HG02938 (cell line): ENCODE results near the gene DGKB.

Experiments used
- ATAC-seq: cut with Tn5 transposase; IDR thresholded peaks from one replicate; pipeline ENCODE4 v1.9.1; 2021; ENCODE audit warnings: mild to moderate bottlenecking, moderate library complexity; ENCODE audit not compliant: unreplicated experiment

DGKB gene

DNA sequence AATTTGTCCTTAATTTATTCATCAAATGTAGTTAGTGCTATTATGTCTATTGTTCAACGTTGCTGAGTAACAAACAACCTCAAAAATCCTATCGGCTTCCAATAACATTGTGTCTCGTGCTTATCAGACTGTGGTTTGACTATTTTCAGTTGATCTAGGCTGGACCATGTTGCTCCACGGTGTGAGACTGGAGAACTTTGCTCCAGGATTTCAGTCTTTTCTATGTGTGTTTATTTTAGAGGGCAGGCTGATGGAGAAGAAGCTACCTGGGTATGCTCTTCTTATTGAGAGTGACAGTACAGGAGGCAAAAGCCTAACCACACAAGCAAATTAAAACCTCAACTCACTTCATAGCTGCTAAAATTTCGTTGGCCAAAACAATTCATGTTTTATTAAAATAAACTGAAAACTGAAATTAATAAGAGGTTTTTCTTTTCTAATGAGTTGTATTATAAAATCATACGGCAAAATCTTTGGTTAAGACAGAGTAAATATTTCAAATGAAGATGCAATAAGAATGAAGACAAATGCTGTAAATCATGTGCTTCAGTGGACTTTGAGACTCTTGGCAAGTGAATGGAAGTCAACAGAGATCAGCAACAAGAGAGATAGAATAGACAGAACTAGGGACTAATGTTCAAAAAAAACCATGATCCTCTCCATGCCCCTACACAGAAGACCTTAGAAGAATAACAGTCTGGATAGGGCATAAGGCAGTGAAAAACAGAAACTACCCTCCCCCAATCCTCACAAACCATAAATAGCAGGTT, 495.1 kb downstream of the DGKB start:
- no peak for ATAC-seq

DNA sequence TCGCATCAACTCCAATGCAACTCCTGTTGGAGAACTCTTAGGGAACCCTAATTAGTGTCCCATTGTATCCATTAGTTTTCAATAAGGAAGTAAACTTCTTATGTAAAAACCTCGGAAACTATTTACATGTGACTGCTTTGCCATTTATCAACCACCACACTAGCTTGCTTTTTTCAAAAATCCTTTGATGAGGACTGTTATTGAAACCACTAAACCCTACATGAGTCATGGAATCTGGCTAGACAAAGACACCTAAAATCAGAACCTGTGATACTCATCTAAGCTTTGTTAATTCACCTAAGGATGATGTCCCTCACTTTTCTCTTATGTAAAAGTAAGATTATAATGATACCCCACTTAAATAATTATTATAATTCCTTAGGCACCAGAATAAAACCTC, 499.0 kb downstream of the DGKB start:
- no peak for ATAC-seq

DNA sequence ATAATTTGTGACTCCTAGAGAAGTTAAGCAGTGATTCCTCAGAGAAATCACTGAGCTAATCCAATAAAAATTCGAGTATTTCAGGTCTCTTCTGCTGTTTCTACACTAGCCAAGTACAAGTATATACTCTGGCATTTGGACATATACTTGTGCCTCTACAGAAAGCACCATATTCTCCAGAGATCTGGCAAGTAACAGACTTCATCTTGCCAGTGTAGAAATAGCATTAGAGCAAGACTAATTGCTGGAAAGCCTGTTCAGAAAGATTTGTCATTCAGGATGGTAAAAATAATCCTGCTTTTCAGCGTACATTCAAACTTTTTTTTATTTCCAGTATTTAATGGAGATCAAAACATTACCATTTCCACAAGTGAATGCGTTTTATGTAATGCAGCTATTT, 502.3 kb downstream of the DGKB start:
- no peak for ATAC-seq

DNA sequence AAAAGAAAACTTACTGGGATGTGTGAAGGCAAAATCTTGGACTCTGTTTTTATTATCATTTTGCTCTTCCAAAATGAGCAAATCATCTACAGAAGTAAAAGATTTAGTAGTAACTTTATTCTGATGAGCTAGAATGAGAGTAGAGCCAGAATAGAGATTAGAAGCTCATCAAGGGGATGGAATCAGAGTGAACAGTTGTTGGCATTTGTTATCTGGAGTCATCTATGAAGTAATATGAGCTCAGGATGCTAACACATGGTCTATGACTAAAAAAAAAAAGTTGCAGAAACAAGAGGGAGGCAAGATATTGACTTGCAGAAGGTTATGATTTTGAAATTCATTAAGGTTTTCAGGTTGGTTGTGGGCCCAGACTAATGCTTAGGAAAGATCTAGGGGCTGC, 504.0 kb downstream of the DGKB start:
- no peak for ATAC-seq

DNA sequence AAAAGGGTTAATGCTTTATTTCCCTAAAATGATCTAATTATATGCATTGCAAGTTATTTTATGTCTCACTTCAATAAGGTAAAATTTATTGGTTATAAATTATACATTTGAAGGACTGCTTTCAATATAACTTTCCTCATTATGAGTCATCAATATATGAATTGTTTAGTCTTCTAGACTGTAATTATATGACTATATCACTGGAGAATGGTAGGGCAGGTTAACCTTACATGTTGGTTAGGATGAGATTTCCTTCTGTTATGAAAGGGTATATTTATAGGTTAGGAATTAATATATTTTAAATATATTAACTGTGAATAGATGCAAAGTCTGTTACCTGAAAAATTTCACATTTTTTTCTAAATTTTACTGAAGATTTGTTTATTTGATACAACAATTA, 506.7 kb downstream of the DGKB start:
- ATAC-seq, result no peak

DNA sequence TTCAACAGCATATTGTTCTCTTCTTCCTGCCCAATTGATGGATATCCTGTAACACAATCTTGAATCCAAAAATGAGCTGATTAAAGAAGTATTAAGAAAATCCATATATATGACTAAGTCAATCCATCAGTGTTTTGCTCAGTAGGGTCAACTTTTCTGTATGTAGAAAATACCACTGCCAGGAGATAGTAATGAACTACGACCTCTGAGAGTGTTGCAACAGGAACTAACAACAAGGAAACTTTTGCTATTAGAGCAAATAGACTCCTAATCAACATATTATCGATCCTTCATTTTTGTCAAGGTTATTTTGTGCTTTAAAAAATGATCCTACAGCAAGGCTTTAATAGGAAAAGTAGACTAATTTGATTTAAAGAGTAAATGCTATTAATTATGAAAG, 507.8 kb downstream of the DGKB start:
- no peak for ATAC-seq

DNA sequence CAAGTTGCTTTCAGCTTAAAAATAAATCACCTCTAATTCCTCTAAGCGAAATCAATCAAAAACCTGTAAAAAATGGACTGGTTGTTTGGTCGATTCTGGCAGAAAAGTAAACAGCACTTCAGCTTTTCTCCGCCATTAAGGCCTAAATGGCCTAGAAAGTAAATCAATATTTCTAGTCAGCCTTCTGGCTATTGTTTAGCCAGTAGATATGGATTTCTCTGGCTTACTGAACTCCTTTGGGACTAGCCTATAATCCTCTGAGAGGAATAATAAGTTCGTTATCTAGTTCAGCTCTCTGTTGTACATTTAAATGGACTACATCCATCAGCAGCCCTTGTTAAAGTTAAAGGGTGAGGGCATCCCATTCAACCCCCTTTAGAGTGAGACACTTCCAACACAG, 513.0 kb downstream of the DGKB start:
- ATAC-seq, result no peak

DNA sequence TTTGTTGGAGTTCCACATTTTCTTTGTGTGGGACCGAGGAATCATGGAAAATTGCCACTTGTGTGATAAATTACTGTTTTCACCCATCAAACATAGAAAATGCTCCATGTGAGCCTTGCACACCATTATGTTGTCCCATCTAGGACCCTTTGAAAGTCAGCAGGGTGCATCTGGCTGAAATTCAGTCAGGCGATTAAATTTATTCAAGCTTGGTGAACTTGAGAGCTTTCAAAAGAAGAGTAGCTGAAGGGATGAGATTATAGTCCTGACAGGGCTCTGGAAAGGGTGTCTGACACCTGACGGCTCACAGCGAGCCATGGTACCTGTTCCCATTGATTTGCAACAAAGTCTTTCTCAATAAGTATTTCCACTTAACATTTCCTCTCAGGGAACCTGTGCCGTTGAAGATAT, 513.4 kb downstream of the DGKB start:
- no peak for ATAC-seq

DNA sequence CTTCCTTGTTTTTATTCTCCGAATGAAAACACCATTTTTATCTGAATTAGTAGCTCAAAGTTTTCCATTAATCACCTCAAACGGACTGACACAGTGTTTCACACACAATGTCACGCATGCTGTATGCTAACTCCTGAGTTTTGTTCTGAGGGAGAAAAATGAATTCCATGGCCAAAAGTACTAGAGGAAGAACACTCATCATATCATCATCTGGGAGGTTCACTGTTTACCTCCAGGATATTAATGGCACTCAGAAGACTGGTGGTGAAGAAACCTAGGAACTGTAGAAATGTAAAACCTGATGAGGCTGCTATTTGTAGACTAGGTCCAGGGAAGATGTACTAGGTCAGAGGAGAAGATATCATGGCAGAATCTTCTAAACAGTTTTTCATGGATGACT, 517.5 kb downstream of the DGKB start:
- ATAC-seq, result no peak

DNA sequence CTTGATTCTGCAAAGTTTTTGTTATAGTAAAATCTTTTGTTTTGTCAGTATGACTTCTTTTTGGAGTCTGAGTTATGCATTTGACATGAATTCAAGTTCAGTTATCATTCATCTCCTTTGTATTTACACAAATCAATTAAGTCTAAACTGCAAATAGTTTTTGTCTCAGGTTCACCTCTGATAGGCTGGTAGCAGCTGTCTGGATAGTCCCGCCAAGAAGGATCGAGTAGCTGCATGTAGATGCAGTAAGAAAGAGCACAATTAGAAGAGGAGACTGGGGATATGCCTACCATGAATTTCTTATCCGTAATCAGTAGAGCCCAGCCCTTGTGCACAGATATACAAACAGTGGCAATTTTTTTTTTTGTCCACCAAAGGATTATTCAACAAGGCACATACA, 520.6 kb downstream of the DGKB start:
- ATAC-seq, result no peak

DNA sequence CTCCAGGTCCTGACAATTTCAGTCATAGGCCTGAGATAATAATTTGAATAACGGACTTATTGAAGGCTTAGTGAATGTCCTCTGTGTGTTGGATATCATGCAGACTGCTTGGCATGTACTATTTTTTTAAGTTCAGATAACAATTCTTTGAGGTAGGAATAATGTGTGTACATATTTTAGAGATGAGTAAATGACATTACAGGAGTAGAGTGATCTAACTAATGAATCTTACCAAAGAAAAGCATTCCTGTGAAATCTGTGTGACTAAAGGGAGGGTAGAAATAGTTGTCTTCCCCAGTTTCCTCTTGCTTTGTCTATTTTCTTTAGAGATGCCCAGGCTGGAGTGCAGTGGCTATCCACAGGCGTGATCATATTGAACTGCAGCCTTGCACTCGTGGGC, 521.2 kb downstream of the DGKB start:
- ATAC-seq, result no peak

DNA sequence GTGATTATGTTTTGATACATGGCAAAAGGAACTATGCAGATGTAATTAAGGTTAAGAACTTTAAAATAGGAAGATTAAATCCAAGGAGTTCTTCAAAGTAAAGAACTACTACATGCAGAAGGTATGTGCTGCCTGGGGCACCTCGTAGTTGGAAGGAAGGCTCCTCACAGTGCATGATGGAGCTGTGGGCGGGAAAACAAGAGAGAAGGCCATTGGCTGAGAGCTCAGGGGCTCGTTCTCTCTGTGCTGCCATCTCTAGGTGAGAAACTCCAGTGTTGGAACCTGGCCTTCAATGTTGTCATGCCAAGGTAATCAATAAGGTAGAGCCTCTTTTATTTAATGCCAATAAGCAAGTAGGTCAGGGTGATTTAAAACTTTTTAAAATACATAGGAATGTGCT, 521.7 kb downstream of the DGKB start:
- no peak for ATAC-seq

DNA sequence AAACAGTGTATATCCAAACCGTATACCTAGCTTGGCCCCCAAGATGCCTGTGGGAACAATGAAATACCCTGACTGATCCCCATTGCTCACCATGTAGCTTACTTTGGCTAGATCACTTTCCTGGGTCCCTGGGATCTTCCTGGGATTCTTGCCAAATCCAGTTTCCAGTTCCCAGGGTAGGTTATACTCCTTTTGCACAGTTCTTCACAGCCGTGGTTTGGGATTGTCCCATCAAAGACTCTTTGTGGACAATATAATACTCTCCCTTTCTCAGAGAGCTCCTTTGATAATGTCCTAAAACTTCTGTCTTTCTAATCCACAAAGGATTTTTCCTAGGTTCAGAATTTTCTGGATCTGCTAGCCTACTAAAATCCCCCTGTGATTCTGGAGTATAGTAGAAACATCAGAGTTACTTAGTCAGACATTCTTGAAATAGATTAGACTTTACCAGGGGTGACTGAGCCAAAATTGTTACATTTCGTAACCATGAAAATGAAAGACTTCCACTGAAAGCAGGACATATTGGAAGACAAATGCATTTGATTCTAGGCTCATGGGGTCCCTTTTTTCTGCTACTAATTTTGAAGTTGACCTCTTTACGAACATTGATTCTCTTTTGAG, 524.8 kb downstream of the DGKB start:
- no peak for ATAC-seq

DNA sequence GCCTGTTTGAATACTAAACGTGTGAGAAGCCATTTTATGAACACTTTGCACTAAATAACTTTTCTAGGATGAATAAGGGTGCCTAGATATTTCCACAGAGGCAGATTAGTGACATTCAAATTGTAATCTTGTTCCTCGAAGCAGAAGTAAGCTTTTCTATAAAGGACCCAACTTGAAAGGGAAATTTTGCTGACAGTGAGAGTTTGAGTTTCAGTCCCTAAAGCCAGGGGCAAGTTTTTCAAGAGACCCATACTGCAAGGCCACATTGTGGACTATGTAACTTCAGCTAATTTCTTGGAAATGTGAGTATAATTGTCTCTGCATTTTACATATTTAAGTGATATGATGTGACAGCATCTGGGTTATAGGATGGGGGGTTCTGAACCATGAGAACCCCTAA, 525.8 kb downstream of the DGKB start:
- ATAC-seq, result no peak

DNA sequence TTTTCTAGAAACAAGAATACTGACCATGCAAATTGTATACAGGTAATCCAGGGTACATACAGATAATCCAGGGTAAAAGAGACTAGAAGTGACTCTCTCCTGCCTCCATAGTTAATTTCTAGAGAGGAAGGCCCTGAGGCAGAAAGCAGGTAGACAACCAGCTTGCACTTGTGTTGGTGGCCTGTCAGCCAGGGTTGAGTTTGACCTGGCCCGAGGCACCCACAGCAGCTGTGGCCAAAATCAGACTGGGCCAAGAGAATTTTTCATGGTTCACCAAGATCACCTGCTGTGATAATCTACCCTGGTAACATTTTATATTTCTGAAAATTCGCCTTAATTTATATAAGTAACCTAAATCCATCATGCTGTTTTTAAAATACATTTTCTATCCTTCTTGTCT, 526.6 kb downstream of the DGKB start:
- no peak for ATAC-seq

DNA sequence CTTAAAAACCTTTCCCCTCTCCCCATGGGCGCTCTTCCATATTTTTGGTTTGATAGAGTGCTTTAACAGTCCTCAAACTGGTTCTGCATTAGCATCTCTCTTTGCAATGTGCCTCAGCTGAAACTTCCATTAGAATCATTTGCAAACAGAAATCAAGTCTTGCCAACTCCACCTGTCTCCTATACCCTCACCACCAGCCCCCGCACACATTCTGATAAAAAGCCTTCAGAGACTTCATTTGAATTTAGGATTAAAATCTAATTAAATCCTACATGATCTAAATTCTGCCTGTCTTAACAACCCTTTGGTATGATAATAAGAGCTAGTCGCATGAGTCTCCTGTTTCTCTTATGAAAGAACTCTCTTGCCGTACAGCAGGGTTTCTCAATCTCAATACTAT, 528.2 kb downstream of the DGKB start:
- no peak for ATAC-seq

DNA sequence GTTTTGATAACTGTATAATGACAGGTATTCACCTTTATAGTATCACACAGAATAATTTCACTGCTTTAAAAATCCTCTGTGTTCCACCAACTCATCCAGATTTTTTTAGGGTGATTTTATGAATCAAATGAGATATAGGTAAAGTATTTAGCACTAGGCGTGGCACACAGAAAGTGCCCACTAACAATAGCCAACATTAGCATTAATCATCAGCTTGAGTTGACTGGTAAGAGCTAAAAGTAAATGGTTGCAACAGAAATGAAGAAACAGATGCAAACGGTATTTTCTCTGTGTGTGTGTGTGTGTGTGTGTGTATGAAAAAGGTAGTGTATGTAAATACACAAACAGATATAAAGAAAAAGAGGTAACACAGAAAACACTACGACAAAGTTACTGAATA, 534.3 kb downstream of the DGKB start:
- ATAC-seq, result no peak

DNA sequence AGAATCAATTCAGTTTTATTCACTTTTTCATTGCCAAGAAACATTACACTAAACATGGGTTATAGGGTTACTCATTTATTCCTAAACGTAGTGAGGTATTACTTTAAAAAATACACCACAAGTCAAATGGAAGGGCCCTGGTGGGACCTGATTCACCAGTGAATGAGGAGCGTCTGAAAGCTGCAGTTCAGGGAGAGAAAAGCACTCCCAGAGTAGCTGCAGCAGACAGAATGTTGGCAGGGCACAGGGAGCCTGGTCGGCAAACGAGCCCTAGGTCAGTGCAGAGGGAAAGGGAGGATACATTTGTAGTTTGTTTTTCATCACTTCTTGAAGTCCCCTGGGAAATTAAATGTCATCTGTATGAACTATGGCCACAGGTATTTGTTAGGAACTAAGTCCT, 551.4 kb downstream of the DGKB start:
- ATAC-seq, result no peak

DNA sequence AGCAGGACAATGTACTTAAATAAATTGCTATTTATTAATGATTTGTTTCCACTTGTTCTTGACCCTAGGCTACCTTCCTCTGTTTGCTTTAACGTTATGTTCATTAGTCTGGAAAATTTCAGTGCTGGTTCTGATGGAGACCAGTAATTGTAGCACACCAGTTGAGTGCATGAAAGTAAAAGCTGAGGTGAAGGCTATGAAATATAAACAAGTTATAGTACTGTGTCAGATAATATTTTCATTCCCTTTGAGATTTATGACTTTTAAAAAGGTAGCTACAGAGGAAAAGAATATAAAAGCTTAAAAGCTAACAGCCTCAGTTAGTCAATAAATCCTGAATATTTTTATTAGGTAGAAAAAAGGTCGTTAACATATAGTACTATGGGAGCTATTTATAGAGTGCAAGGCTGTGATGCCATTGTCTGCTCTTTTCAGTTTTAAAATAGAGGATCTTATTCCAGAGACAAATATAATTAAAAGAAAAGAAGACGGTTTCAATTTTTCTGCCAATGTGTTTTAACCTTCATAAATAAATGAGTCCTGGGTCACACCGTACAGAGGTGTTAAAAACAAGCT, 561.3 kb downstream of the DGKB start:
- ATAC-seq, result no peak

DNA sequence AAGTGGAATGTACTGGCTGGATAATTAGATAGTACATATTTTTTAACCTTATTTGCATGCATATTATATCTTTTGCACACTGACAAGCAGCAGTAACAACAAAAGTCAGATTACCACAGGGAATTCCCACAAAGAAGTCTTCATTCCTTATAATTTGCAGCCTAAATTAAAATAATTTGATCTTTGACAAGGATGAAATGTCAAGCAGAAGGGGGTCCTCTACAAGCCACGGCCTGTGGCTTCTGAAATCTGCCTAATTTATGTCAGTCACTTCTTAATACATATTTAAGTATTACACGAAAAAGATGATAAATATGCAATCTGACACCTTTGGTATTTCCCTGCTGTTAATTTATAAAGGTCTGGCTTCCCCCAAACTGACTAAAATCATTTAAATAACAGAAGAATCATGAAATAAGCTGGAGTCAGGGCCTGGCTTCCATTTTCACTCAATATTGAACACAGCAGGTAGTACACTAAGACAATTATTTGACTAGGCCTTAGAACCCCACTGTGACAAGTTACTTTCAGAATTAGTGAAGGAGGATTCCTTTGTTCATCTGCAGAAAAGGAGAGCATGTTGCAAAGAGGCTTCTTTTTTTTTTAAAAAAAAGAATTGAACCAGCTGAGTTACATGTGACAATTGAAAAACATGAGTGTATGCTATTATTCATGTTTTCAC, 562.0 kb downstream of the DGKB start:
- ATAC-seq, result no peak

DNA sequence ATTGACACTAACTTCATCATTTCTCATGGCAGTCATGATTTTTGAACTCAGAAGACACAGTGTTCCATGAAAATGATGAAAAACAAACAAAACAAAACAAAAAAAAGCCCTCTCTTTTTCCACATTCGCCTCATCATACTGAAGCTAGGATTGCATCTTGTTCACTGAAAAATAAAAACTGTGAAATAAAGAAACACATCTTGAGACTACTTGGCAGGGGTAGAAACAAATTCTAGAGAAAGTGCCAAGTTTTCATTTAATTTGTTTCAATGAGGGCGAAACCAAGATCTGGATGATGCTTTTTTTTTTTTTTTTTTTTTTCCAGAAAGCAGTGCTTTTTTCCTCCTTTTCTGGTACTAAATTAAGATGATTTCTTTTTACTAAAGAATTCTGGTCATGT, 562.7 kb downstream of the DGKB start:
- no peak for ATAC-seq

DNA sequence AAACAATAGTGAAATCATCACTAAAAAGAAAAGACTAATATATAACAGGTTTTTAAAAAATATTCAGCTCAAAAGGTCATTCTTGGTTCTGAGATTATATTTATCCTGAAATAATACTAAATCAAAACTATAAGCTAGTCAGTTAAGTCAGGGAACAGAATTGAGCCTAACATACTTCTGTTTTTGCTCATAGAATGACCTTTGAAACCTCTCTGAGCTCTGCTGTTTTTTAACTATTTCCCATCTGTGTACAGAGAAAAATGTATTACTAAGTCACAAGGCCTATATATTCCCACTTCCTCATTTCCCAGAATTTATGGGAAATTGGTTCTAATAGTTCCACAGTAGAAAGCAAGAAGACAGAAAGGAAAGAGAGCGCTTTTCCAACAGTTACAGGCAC, 566.3 kb downstream of the DGKB start:
- no peak for ATAC-seq
